Measurements from ENCODE around the gene KIF21A.

- TF ChIP-seq POLR2A (IDR thresholded peaks at IDR 0.05) (no peak), CTCF (IDR thresholded peaks at IDR 0.05) (no peak)
Observed at GRCh38 chr12:39292125-39292630, 150.7 kb downstream of the KIF21A start.
